AG09309 (cell line): ENCODE results near the gene KCNJ11.

ENCODE experiments used
- DNase-seq: peaks from one replicate; pipeline ENCODE4 v3.0.0-alpha.2; 2010; ENCODE audit warnings: low read depth
- H3K4me3 ChIP-seq: 2 replicates; pipeline ENCODE4 v1.5.1; 2011; ENCODE audit warnings: mild to moderate bottlenecking, low read depth, low read length, moderate library complexity; ENCODE audit not compliant: control insufficient read depth
- TF ChIP-seq, protein P1 (sequence below): IDR thresholded peaks from 2 replicates; pipeline ENCODE4 v1.5.1; 2011; ENCODE audit warnings: mild to moderate bottlenecking, low read depth, low read length, inconsistent platforms; ENCODE audit not compliant: insufficient read depth, control insufficient read depth; ENCODE audit errors: missing control alignments

KCNJ11 gene

DNA sequence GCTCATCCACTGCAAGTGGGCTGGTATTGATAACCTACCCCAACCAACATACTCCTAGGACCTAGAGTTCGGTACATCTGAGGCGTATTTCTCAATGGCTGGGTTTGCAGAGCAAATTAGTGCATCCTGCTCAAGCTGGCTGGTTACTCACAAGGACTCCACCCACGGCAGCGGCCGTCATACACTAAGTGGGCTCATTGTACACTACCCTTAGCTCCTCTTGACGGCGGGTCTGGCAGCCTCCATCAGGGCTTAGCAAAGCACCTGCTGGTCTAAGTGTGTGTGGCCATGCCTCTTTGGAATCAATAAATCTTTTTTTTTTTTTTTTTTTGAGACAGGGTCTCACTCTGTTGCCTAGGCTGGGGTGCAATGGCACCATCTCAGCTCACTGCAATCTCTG is 20.2 kb upstream of the KCNJ11 start:
- no peak for DNase-seq
- H3K4me3 ChIP-seq: no peak overlapping the region
- TF ChIP-seq, protein P1, sequence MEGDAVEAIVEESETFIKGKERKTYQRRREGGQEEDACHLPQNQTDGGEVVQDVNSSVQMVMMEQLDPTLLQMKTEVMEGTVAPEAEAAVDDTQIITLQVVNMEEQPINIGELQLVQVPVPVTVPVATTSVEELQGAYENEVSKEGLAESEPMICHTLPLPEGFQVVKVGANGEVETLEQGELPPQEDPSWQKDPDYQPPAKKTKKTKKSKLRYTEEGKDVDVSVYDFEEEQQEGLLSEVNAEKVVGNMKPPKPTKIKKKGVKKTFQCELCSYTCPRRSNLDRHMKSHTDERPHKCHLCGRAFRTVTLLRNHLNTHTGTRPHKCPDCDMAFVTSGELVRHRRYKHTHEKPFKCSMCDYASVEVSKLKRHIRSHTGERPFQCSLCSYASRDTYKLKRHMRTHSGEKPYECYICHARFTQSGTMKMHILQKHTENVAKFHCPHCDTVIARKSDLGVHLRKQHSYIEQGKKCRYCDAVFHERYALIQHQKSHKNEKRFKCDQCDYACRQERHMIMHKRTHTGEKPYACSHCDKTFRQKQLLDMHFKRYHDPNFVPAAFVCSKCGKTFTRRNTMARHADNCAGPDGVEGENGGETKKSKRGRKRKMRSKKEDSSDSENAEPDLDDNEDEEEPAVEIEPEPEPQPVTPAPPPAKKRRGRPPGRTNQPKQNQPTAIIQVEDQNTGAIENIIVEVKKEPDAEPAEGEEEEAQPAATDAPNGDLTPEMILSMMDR: no peak

DNA sequence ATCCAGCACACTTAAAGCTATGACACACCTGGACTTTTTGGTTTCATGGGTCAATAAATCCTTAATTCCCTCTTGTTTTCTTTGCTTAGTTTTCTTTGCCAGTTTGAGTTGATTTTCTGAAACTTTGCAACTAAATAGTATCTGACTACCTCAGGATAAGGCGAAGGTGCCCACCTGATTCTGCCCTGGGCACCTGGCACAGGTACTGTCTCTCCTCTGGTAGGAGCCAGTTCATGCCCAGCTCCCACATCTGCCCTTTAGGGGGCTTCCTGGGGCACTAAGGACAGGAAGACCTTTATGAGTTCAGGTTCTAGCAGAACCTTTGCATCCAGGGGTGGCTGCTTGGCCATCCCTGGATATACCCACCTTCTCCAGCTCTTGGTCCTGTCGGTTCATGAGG is 19.6 kb upstream of the KCNJ11 start:
- TF ChIP-seq, protein P1: no peak
- H3K4me3 ChIP-seq: no peak overlapping the region
- no peak for DNase-seq

DNA sequence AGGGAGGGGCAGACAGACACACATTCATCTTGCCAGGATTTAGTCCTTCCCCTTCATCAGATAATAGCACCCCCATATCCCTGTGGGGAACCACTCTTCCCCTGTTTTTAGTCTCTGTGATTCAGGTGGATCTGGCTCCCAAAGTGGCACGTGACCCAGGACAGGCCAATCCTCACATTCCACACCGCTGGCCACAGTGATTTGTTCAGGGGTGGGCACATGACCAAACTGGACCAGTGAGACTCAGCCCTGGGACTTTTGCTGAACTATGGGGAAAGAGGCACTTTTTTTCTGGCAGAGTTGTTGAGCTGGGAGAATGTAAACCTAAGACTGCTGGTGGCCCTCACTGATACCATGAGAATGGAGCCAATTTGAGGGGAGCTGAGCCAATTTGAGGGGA is 19.1 kb upstream of the KCNJ11 start:
- no peak for DNase-seq
- H3K4me3 ChIP-seq: no peak overlapping the region
- TF ChIP-seq, protein P1: no peak

DNA sequence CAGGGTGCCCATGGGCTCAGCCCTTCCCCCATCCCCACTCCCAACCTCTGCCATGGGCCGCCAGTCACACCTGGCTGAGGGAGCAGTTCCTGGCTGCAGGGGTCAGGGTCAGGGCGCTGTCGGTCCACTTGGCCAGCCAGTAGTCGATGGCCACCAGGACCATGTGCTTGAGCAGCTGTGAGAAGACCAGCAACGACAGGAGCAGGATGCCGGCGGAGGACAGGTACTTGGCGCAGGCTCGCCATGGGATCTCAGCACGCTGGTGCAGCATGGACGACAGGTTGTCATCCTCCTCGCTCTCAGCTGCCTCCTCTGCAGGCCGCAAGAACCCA is 18.3 kb upstream of the KCNJ11 start:
- no peak overlapping the region for H3K4me3 ChIP-seq
- no peak for DNase-seq
- TF ChIP-seq, protein P1: no peak

DNA sequence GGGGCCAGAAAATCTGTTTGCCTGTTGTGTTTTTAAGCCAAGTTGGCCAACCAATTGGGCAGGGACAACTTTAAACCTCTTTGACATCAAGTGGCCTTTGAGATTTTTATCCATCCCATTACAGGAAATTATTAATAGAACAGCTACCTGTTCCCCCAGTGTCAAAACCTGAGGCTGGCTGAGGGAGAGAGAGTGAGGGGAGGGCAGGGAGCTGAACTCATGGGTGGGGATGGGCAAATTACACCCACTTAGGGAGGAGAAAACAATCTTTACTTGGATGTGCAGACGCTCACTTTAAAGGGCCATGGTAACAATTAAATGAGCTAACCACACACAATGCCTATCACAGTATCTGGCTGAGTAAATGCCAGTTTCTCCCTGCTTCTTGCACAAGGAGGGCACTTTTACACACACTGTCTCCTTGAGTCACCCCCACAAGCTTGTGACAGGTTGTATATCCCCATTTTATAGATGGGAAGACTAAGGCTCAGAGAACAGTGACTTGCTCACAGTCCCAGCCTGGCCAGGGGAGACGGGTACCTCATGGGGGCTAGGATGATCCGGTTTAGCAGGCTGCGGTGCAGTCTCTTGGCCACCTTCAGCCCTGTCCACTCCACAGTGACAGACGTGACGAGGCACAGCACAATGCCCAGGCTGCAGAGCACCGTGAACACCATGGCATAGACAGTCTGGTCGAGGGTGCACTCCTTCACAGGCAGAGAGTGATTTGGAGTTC is 17.8 kb upstream of the KCNJ11 start:
- TF ChIP-seq, protein P1: no peak
- DNase-seq: no peak
- no peak overlapping the region for H3K4me3 ChIP-seq

DNA sequence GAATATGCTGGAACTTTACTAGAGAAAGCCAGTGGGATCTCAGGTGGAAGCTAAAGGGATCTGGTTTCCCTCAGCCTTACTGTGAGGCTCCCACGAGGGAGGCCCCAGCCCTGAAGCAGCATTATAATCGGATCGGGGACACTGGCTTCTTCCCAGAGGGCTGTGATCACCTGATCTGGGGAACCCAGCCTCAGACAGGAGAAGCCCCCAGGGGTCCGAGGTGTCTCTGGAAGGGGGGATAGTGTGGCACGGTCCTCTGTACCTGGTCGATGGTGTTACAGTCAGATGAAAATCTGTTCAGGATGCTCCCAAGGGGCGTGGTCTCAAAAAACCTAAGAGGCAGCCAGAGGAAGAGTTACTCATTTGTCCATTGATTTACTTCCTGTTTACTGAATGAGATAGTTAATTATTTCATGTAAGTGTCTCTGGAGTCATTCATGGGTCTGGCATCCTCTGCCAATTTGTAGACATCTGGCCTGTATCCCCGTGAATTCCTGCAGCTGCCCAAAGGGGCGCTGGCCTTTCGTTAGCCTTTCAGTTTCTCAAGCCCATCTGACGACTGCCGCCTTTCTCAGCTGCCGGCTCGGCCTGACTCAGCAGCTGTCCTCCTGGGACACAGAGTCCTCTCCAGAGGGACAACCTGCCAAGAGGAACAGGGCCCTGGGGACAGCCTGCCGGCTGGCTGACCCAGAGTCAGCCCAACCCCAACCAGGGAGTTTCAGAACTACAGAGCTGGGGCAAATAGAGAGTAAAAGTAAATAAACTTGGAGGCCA is 17.0 kb upstream of the KCNJ11 start:
- H3K4me3 ChIP-seq: no peak overlapping the region
- TF ChIP-seq, protein P1: no peak
- DNase-seq: no peak
